K562 (cell line): ENCODE data around the gene FMN1. TPM values are rescaled to one million over a fixed set of nuclear protein-coding genes. Genes with fewer than 3 reads are reported as not detected.

Experiments
- ATAC-seq: fragments of 200-7000 bp; cut with Tn5 transposase; 3 replicates; pipeline ENCODE4 v1.9.1; 2020; ENCODE audit warnings: moderate library complexity
- BruUV-seq: library from RNA; stranded (reverse); fragments of 400-500 nt; replicated peaks from 2 replicates; lab custom pipeline; 2021; lab: Mats Ljungman, UMichigan
- CTCF ChIA-PET: fragments of 300-600 bp; formaldehyde crosslinking; extraction: SDS; loops from one replicate; lab custom pipeline; 2021; ENCODE audit warnings: low intra/inter-chr PET ratio; lab: Yijun Ruan, JAX
- POLR2A ChIA-PET: fragments of 300-600, 350-650 bp; sonication (Branson Sonifier 250); formaldehyde crosslinking; extraction: SDS; loops from one replicate; lab custom pipeline; 2021; ENCODE audit warnings: antibody characterized with exemption, inconsistent platforms; lab: Yijun Ruan, JAX
- DNase-seq, 4 experiments: peaks; one replicate each; pipeline versions ENCODE4 v3.0.0 to v3.0.0-alpha.2; 2011 to 2018; ENCODE audit warnings: low spot score in 3 of 4, mixed read lengths in 3 of 4; ENCODE audit errors: extremely low read depth in 1 of 4
- FAIRE-seq: peaks from 2 replicates; lab custom pipeline; 2011; peaks lifted over from hg19 to GRCh38; lab: Jason Lieb, UNC
- H2AFZ ChIP-seq: 2 replicates; pipeline ENCODE4 v1.6.0; 2011; ENCODE audit warnings: low read depth, low read length, control low read depth, inconsistent platforms
- H3K27ac ChIP-seq: fragments of 200-600 bp; 3 replicates; pipeline ENCODE4 v1.8.0; 2011; ENCODE audit warnings: low read depth, mild to moderate bottlenecking, control low read depth, inconsistent platforms, low read length, moderate library complexity, mixed read lengths; ENCODE audit errors: extremely low read depth
- H3K27me3 ChIP-seq, 2 experiments: fragments of 300-600 bp in 1 of 2; 2 replicates in 1 of 2; 3 replicates in 1 of 2; pipeline versions ENCODE4 v1.6.0 to v1.8.0; 2011; ENCODE audit warnings: inconsistent platforms in 2 of 2, low read length in 2 of 2, mild to moderate bottlenecking in 1 of 2, mixed read lengths in 1 of 2, moderate library complexity in 1 of 2; ENCODE audit not compliant: control insufficient read depth in 2 of 2, insufficient read depth in 2 of 2
- H3K36me3 ChIP-seq: fragments of 300-600 bp; 3 replicates; pipeline ENCODE4 v1.8.0; 2011; ENCODE audit warnings: mild to moderate bottlenecking, low read length, inconsistent platforms; ENCODE audit not compliant: control insufficient read depth, insufficient read depth
- H3K4me1 ChIP-seq, 2 experiments: fragments of 200-600 bp in 1 of 2; replicated peaks in 1 of 2; 2 replicates in 1 of 2; 3 replicates in 1 of 2; pipeline versions ENCODE4 v1.5.1 to v1.8.0; 2011; ENCODE audit warnings: inconsistent platforms in 2 of 2, low read length in 2 of 2, mild to moderate bottlenecking in 1 of 2, mixed read lengths in 1 of 2, moderate library complexity in 1 of 2; ENCODE audit not compliant: control insufficient read depth in 2 of 2, insufficient read depth in 2 of 2
- H3K4me2 ChIP-seq: 2 replicates; pipeline ENCODE4 v1.6.1; 2011; ENCODE audit warnings: low read length, control low read depth, inconsistent platforms, mixed read lengths; ENCODE audit not compliant: insufficient read depth
- H3K4me3 ChIP-seq: fragments of 200-600 bp; sonication (generic), shearing (Covaris generic); 2 replicates; pipeline ENCODE4 v1.5.1; 2016; ENCODE audit warnings: control low read depth, inconsistent platforms
- H3K79me2 ChIP-seq: fragments of 200-600 bp; 3 replicates; pipeline ENCODE4 v1.8.0; 2011; ENCODE audit warnings: low read length, inconsistent platforms; ENCODE audit not compliant: control insufficient read depth, insufficient read depth
- H3K9ac ChIP-seq, 2 experiments: 2 replicates each; pipeline versions ENCODE4 v1.6.0 to v1.6.1; 2011; ENCODE audit warnings: low read depth in 2 of 2, low read length in 2 of 2, control low read depth in 1 of 2, inconsistent platforms in 1 of 2, mild to moderate bottlenecking in 1 of 2, mixed read lengths in 1 of 2; ENCODE audit not compliant: insufficient read depth in 1 of 2
- H3K9me1 ChIP-seq: one replicate; pipeline ENCODE4 v1.6.0; 2011; ENCODE audit warnings: inconsistent platforms, mild to moderate bottlenecking, low read length, moderate library complexity; ENCODE audit not compliant: control insufficient read depth, insufficient read depth
- H3K9me3 ChIP-seq: replicated peaks from 2 replicates; pipeline ENCODE4 v1.5.1; 2011; ENCODE audit warnings: low read depth, low read length, inconsistent platforms; ENCODE audit not compliant: control insufficient read depth, insufficient read depth
- H4K20me1 ChIP-seq: replicated peaks from 2 replicates; pipeline ENCODE4 v1.6.1; 2011; ENCODE audit warnings: low read length, inconsistent platforms, mixed read lengths; ENCODE audit not compliant: control insufficient read depth, insufficient read depth
- ARHGAP35 ChIP-seq: fragments of 450-650 bp; IDR thresholded peaks from 2 replicates; pipeline ENCODE4 v1.6.1; 2018; ENCODE audit not compliant: partially characterized antibody
- DMBX1 ChIP-seq: fragments of 250-450 bp; sonication (Bioruptor Pico); IDR thresholded peaks from 2 replicates; pipeline ENCODE4 v1.8.0; 2022; ENCODE audit warnings: inconsistent platforms, mild to moderate bottlenecking, moderate library complexity, borderline replicate concordance
- FOXA1 ChIP-seq: fragments of 450-650 bp; IDR thresholded peaks from 2 replicates; pipeline ENCODE4 v1.6.1; 2016; ENCODE audit warnings: mild to moderate bottlenecking, borderline replicate concordance
- HNRNPK ChIP-seq: fragments of 200-400 bp; formaldehyde crosslinking; IDR thresholded peaks from one replicate; pipeline ENCODE4 v1.6.1; 2018; ENCODE audit warnings: mild to moderate bottlenecking, low read depth, low read length; ENCODE audit not compliant: poor library complexity, severe bottlenecking
- HOMEZ ChIP-seq: fragments of 250-450 bp; sonication (Bioruptor Pico); IDR thresholded peaks from 2 replicates; pipeline ENCODE4 v1.4.0; 2020; ENCODE audit warnings: mild to moderate bottlenecking, moderate library complexity
- L3MBTL2 ChIP-seq: fragments of 450-650 bp; IDR thresholded peaks from 2 replicates; pipeline ENCODE4 v1.6.1; 2016; ENCODE audit warnings: mild to moderate bottlenecking, moderate library complexity
- LCOR ChIP-seq: sonication (generic); formaldehyde crosslinking; IDR thresholded peaks from 2 replicates; pipeline ENCODE4 v1.8.0; 2022; ENCODE audit warnings: mild to moderate bottlenecking, missing genetic modification reagents
- MBD2 ChIP-seq: sonication (generic); IDR thresholded peaks from 2 replicates; pipeline ENCODE4 v1.6.1; 2016; ENCODE audit warnings: low read depth, borderline replicate concordance
- MCM5 ChIP-seq: fragments of 450-650 bp; IDR thresholded peaks from 2 replicates; pipeline ENCODE4 v1.6.1; 2016; ENCODE audit warnings: low read depth
- MITF ChIP-seq: IDR thresholded peaks from 2 replicates; pipeline ENCODE4 v1.6.1; 2014; ENCODE audit warnings: antibody characterized with exemption
- RB1 ChIP-seq: fragments of 450-650 bp; IDR thresholded peaks from 2 replicates; pipeline ENCODE4 v1.6.1; 2017; ENCODE audit warnings: low read depth, mild to moderate bottlenecking
- RBM25 ChIP-seq: fragments of 200-400 bp; formaldehyde crosslinking; IDR thresholded peaks from 2 replicates; pipeline ENCODE4 v1.6.1; 2018; ENCODE audit warnings: low read length, low read depth, moderate library complexity; ENCODE audit not compliant: severe bottlenecking
- TAF7 ChIP-seq: fragments of 450-650 bp; IDR thresholded peaks from 2 replicates; pipeline ENCODE4 v1.6.1; 2016; ENCODE audit warnings: missing genetic modification characterization, missing compliant biosample characterization
- TFE3 ChIP-seq: fragments of 450-650 bp; formaldehyde crosslinking; IDR thresholded peaks from 2 replicates; pipeline ENCODE4 v1.4.0; 2020; ENCODE audit warnings: mild to moderate bottlenecking, mixed read lengths
- ZFP30 ChIP-seq: fragments of 250-450 bp; sonication (Bioruptor Pico); IDR thresholded peaks from 2 replicates; pipeline ENCODE4 v1.8.0; 2022; ENCODE audit warnings: moderate library complexity, mild to moderate bottlenecking, inconsistent platforms, borderline replicate concordance
- WGBS: fragments of 100-300 bp; shearing (Covaris generic); methylation state at CpG from one replicate; pipeline ENCODE4 v1.1.6; 2016; ENCODE audit warnings: low coverage, mixed read lengths; ENCODE audit not compliant: insufficient coverage; ENCODE audit errors: missing lambda C conversion rate; 5-methylcytosine and 5-hydroxymethylcytosine counted together
- in situ Hi-C: fragments of 300-500 bp; cut with MboI; formaldehyde crosslinking; loops from 4 replicates; pipeline ENCODE4 v1.15.0; 2018; ENCODE audit warnings: inconsistent platforms, mixed read lengths
- intact Hi-C: fragments of 100-400 bp; cut with micrococcal nuclease; formaldehyde crosslinking; loops from 2 replicates; pipeline ENCODE4 v1.14.2; 2022
- polyA plus RNA-seq, 8 experiments: library from polyadenylated mRNA; depleted of rRNA in 4 of 8; stranded (reverse) in 5 of 8; unstranded in 3 of 8; fragments of >200 nt; fragmentation: Nextera tagmentation in 2 of 8; fragmentation: Illumina TruSeq in 1 of 8; extraction: Ambion mirVana in 2 of 8; extraction: Trizol in 1 of 8; gene quantifications; 2 replicates each; pipeline versions ENCODE4 v1.2.1 to v1.2.3, GENCODE V29; 2011 to 2014; ENCODE audit warnings: inconsistent platforms in 1 of 8, missing spikeins in 1 of 8
- total RNA-seq, 7 experiments: library from RNA; depleted of rRNA in 6 of 7; stranded (reverse); fragments of >200 nt in 6 of 7; fragmentation: Illumina TruSeq in 2 of 7; extraction: Trizol in 2 of 7; gene quantifications; 2 replicates each; pipeline versions ENCODE4 v1.2.1 to v1.2.3, GENCODE V29; 2011 to 2021; ENCODE audit warnings: low replicate concordance in 1 of 7

The FMN1 gene
- total and polyA plus RNA-seq, 9 of the 15 experiments (the other 6 are each of a cell fraction or from before 2014, with no cell fraction given) = 0.03 to 0.07 (median 0.04) TPM; not detected in 6

- ATAC-seq (no peak), FAIRE-seq (no peak)
- H3K79me2 ChIP-seq = no peaks in the 10 kb centered on the region
- no peaks in the 10 kb centered on the region for H3K27me3 ChIP-seq
- in situ Hi-C loops = no loop called here
- CTCF ChIA-PET = no interaction called here
- POLR2A ChIA-PET = no interaction called here
- no peak overlapping the region for H3K9ac ChIP-seq
- H2AFZ ChIP-seq = no peak overlapping the region
- 0% methylated on average over 1 of the region's 1 CpG for WGBS
- BruUV-seq = no TSS peak
- TF ChIP-seq RBM25 (no peak), RB1 (no peak), ARHGAP35 (no peak), HOMEZ (CRISPR knock-in tag) (no peak), MITF (no peak), HNRNPK (no peak), TAF7 (no peak), L3MBTL2 (no peak), ZFP30 (CRISPR knock-in tag) (no peak), DMBX1 (CRISPR knock-in tag) (no peak), FOXA1 (no peak), LCOR (no peak), TFE3 (CRISPR knock-in tag) (no peak), MCM5 (no peak), MBD2 (no peak)
- TF ChIP-seq, all 486 proteins: peak for 0
- H3K4me2 ChIP-seq = no peak overlapping the region
- no peak overlapping the region for H3K27ac ChIP-seq
- H3K4me1 ChIP-seq = no peaks in the 10 kb centered on the region
- intact Hi-C loops = no loop called here
- DNase-seq = no peak
- H3K9me1 ChIP-seq = no peaks in the 10 kb centered on the region
- H3K36me3 ChIP-seq = no peaks in the 10 kb centered on the region
- H3K4me3 ChIP-seq = no peak overlapping the region
- no peaks in the 10 kb centered on the region for H3K9me3 ChIP-seq
- H4K20me1 ChIP-seq = no peaks in the 10 kb centered on the region
Observed at GRCh38 chr15:33242165-33242564, 47.7 kb upstream of the FMN1 start.
